ENCODE data around the gene CMTM3. TPM values are rescaled to one million over a fixed set of nuclear protein-coding genes. Genes with fewer than 3 reads are reported as not detected.

Gene CMTM3
- total and polyA plus RNA-seq, 7 donors: 2.6 to 7.6 (median 4.8) TPM

GRCh38 chr16:66651965-66652364 lies 47.5 kb downstream of the CMTM3 start:
- H3K36me3 ChIP-seq (ENCODE audit: insufficient read depth in 1 of 2, low read depth in 1 of 2): no peaks in the 10 kb centered on the region
- no peaks in the 10 kb centered on the region for H3K27me3 ChIP-seq (ENCODE audit: insufficient read depth in 3 of 3, low read length in 2 of 3)
- H3K4me3 ChIP-seq: no peak overlapping the region
- 88 to 95% (median 93%) methylated on average over 6 of the region's 6 CpGs for WGBS, 3 donors
- TF ChIP-seq CTCF (IDR thresholded peaks at IDR 0.05): no peak
- peaks cover 9% of the 10 kb centered on the region for H3K4me1 ChIP-seq
- DNase-seq (no peak), ATAC-seq (no peak)
- H3K9me3 ChIP-seq: no peaks in the 10 kb centered on the region
- H3K27ac ChIP-seq: no peak overlapping the region
- intact Hi-C loops (cut with DNase I): loop anchor here in 1 of 2 donors (5.0 kb wide), 1 partner anchor 220 kb away; no protein-coding TSS in a partner anchor

GRCh38 chr16:66652661-66653360 lies 48.3 kb downstream of the CMTM3 start:
- H3K36me3 ChIP-seq (ENCODE audit: insufficient read depth in 1 of 2, low read depth in 1 of 2): no peaks in the 10 kb centered on the region
- H3K4me1 ChIP-seq: peaks cover 9% of the 10 kb centered on the region

GRCh38 chr16:66653581-66654350 lies 49.3 kb downstream of the CMTM3 start:
- Histone ChIP-seq H3K9me3 (no peaks in the 10 kb centered on the region), H3K36me3 (ENCODE audit: insufficient read depth in 1 of 2, low read depth in 1 of 2) (no peaks in the 10 kb centered on the region), H3K27ac (no peak overlapping the region), H3K4me3 (no peak overlapping the region), H3K4me1 (peaks cover 9% of the 10 kb centered on the region), H3K27me3 (ENCODE audit: insufficient read depth in 3 of 3, low read length in 2 of 3) (no peaks in the 10 kb centered on the region)
- 89 to 92% (median 90%) methylated on average over 6 of the region's 6 CpGs for WGBS, 3 donors
- intact Hi-C loops (cut with DNase I): loop anchor here in 1 of 2 donors (5.0 kb wide), 1 partner anchor 219 kb away; no protein-coding TSS in a partner anchor
- DNase-seq: no peak
- ATAC-seq: no peak
- no peak for TF ChIP-seq CTCF (IDR thresholded peaks at IDR 0.05)

More at GRCh38 chr16:66652661-66653360, 48.3 kb downstream of the CMTM3 start:
- H3K4me3 ChIP-seq: no peak overlapping the region
- intact Hi-C loops (cut with DNase I): loop anchor here in 1 of 2 donors (5.0 kb wide), 1 partner anchor 219 kb away; no protein-coding TSS in a partner anchor
- no peaks in the 10 kb centered on the region for H3K27me3 ChIP-seq (ENCODE audit: insufficient read depth in 3 of 3, low read length in 2 of 3)
- TF ChIP-seq CTCF (IDR thresholded peaks at IDR 0.05): no peak
- H3K9me3 ChIP-seq: no peaks in the 10 kb centered on the region
- H3K27ac ChIP-seq: no peak overlapping the region
- ATAC-seq (no peak), DNase-seq (no peak)
- WGBS, 3 donors: 69 to 75% (median 72%) methylated on average over 7 of the region's 7 CpGs

- H3K9me3 ChIP-seq: no peaks in the 10 kb centered on the region
- no peaks in the 10 kb centered on the region for H3K36me3 ChIP-seq (ENCODE audit: insufficient read depth in 1 of 2, low read depth in 1 of 2)
- no peak for DNase-seq
- no peak for ATAC-seq
- TF ChIP-seq CTCF (IDR thresholded peaks at IDR 0.05): no peak
- WGBS, 3 donors: 95 to 100% (median 98%) methylated on average over 3 of the region's 3 CpGs
- H3K27ac ChIP-seq: no peak overlapping the region
- intact Hi-C loops (cut with DNase I): no loop called here
- no peak overlapping the region for H3K4me3 ChIP-seq
- H3K27me3 ChIP-seq (ENCODE audit: insufficient read depth in 3 of 3, low read length in 2 of 3): no peaks in the 10 kb centered on the region
- peaks cover 14% of the 10 kb centered on the region for H3K4me1 ChIP-seq
Observed at GRCh38 chr16:66656547-66656946, 52.0 kb downstream of the CMTM3 start.
